ENCODE data around the gene CHAF1A.

The CHAF1A gene

DNA sequence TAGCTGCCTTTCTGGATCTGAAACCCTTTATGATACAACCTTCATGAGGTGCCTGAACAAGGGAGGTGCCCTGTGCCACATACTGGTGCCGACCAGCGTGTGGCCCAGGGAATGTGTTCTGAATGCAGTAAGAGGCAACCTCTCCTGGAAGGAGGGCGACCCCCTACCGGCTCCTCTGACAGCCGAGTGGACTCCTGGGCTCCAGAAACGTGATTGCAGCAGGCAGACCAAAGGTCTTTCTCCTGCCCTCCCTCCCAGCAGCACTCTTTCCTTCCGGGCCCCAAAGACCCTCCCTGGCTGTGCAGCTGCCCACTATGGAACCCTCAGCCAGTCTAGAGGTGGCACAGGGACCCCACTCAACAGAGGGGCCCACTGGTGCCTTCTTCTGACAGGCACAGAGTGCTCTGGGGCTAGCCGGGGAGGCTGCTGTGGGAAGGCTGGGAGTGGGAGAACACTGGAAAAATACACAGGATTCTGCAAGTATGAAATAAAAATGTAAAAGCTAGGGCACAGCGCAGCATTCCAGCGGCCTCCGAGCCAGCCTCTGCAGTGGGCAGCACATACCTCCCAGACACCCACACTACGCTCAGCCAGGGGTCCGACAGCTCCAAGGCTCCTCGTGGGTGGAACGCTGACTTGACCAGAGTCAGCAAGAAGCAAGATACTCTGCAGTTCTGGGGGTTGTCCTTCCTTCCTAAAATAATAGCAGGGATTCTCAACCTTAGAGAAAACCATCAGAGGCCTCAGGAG, 17.0 kb upstream of the CHAF1A start:
- no peak for DNase-seq

DNA sequence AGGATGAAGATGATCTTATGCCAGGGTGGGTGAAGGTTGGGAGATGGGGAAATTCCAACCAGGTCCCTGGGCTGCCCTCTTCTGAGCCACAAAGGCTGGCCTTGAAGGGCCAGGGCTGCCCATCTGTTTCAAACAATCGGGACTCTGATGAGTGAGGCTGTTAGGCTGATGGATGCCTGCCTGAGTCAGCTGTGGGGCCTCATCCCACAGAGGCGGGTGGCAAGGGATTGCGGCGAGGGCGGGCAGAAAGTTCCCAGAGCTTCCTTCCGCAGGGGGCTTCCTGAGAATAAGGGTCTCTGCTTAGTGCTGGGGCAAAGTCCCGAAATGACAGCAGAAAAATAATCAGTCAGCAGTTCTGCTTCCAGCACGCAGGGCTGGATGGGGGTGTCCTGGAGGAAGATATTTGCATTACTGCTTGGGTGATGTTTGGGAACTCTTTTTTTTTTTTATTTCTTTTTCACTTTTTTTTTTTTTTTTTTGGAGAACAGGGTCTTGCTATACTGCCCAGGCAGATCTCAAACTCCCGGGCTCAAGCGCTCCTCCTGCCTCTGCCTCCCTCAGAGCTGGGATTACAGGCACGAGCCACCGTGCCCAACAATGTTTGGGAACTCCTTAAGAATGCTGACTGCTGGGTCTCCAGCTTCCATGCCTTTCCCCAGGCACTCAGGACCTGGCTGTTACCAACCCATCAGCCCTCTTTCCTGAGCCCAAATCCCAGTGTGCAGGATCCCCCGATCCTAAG, 16.2 kb upstream of the CHAF1A start:
- no peak for DNase-seq

DNA sequence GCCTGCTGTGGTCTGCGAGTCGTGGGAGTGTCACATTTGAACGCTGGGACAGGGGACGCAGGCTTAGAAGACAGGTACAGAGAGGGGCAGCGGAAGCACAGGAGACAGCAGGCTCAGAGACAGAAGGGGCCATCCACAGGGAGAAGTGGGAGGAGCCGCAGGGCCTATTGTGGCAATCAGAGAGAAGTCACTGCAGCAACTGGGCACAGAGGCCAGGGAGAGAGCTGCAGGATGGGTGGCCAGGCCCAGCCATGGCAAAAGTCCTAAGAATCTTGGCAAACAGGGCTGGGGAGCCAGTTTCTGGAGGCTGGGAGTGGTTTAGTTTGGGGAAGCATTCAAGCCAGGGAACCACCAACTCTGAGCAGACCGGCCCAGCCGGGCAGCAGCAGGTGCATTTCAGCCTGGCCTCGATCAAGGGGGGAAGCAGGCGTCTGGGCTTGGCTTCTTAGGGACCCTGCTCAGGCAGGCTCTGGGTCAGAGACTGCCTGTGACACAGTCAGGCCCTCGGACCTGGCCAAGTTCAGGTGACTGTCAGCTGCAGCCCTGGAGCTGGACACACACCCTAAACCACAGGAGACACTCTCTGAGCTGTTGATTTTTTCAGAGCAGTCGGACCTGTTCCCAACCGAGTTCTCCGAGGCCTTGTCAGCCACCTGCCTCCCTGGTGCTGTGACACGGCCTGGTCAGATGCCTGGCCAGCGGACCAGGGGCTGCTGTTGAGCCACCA, 13.9 kb upstream of the CHAF1A start:
- no peak for DNase-seq

DNA sequence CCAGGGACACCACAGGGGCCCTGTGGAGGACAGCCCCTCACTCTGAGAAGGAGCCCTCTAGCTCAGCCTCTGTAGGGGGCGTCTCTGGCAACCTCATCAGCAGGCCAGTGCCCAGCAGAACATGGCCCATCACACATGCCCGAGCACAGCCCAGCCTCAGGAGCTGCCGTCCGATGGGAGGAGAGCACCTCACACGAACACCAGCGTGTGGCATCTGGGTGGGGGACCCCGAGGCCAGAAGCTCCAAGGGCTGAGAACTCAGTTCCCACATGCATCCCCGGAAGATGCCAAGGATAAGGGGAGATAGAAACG, 13.4 kb upstream of the CHAF1A start:
- no peak for DNase-seq

DNA sequence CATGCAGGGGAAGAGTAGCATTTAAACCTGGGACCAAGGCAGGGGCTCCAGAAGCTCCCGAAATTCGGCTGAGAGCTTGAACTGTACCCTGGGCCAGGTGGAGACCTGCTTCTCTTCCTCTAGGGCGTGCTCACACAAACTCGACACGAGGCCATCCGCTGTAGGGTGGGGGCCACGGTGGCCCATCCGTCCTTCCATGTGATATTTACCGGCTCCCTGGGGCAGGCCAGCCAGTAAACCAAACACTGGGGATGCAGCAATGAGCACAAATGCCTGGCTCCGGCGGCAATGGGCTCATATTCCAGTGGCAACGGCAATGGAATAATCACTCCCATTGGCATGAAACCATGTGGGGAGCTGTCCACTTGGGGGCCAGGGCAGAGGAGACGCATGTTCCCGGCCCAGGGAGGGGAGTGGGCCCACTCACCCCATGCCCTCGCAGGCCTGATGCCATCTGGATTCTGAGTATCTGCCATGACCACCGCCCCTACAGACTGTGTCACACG, 12.9 kb upstream of the CHAF1A start:
- no peak for DNase-seq

- DNase-seq: no peak
These were observed 12.3 kb upstream of the CHAF1A start for GRCh38 chr19:4390017-4390566.

GRCh38 chr19:4390567-4391305, 11.7 kb upstream of the CHAF1A start:
- no peak for DNase-seq

DNA sequence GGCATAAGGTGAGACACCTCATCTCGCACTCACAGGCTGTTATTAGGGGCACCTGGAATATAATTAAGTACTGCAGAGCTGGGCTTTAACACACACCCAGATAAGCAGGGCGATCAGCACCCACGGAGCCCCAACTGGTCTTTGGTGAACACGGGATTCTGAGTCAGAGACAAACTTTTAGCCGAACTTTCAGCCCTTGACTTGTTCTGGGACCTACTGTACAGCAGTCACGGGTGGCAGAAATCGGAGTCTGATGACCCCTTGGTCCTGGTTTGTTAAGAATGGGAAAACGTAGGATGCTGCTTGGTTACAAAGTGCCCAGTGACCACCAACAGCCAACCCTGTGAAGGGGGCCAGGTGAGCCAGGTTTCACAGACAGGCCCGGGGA, 11.1 kb upstream of the CHAF1A start:
- no peak for DNase-seq

GRCh38 chr19:4391701-4392483, 10.5 kb upstream of the CHAF1A start:
- DNase-seq: no peak

GRCh38 chr19:4393947-4394590, 8.4 kb upstream of the CHAF1A start:
- no peak for DNase-seq

DNA sequence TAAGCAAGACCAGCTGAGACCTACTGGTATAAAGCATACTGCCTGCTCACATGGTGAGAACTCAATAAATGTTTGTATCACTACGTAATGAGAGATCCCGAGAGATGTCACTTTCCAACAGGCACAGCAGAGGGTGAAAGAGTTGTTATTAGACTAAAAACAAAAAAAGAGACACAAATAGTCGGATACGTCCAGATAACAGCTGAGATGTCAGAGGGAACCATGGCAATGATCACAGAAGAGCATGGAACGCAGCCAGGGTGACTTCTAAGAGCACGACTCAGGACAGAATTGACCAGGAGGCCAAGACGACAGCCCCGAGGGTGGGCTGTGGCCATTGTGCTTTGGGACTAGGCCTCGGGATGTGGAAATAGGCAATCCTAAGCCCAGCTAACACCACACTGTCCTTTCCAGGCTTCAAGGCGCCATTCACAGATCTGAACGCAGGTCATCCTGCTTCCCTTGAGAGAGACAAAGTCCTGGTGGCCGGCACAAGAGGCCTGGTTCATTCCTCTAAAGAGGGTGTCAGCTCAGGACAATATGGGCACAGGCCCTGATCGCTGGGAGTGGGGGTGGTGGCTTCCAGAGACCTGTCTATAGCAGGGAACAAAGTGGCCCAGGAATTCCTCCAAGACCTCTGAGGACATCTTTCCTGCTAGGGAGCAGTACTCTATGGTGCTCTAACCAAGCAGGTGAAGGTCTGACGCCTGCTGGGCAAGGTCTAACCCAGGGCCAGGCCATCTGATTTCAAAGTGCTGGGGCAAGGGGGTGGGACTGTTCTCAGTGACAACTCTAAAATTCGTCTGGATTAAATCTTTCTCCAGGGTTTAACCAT, 5.3 kb upstream of the CHAF1A start:
- DNase-seq: no peak

DNA sequence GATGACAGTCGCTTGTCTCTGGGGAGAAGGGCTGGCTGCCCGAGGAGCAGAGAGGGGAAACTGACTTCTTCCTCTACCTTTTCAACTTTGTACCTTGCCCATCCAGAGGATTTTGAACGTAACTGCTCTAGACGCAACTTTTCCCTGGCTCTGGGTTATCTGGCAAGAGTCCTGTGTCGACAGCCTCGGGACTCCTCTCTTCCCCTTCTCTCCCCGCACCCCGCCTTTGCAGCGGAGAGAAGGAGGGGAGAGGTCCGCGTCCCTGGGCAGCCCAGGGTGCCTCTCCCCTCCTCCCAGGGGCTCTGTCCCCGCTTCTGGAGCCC, 2.7 kb upstream of the CHAF1A start:
- no peak for DNase-seq

DNA sequence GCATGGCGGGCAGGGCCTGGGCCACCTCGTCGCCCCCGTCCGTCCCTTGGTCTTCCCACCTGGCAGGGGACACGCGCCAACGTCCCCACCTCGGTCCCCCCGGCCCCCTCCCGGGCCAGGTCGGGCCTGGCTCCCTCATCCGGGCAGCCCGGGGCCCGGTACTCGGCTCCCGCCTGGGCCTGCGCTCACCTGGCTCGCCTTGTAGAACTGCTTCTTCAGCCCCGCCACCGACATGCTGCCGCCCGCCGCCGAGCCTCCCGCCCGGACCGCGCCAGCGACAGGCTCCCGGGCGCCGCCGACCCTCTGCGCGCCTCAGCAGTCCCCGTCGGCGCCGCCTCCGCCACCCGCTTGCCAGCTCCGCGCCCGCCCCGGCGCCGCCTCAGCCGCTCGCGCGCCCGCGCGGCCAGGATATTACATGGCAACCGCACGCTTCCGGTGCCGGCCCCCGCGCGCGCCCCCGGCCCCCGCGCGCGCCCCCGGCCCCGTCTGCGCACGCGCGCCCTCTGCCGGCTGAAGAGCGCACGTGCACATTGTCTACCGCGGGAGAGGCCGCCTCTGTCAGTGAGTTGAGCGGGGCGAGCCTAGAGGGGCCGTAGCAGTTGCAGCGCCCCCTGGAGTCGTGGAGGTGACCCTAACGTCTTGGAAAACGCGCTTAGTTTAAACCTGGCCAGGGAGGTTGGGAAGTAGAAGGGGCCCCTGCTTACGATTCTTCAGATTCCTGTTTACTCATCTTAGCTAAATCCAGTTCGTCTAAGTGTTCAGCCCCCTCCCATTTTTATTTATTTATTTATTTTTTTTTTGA, 2.1 kb upstream of the CHAF1A start, which contains the start of gene SH3GL1:
SH3GL1 (minus strand) TSS at position 413 of the 802 bp plus-strand sequence; CDS start at position 234, 179 bp downstream.
- DNase-seq: peak in 1 of 2 experiments; percentile 76

GRCh38 chr19:4401769-4402170, 670 bp upstream of the CHAF1A start:
- DNase-seq: no peak

DNA sequence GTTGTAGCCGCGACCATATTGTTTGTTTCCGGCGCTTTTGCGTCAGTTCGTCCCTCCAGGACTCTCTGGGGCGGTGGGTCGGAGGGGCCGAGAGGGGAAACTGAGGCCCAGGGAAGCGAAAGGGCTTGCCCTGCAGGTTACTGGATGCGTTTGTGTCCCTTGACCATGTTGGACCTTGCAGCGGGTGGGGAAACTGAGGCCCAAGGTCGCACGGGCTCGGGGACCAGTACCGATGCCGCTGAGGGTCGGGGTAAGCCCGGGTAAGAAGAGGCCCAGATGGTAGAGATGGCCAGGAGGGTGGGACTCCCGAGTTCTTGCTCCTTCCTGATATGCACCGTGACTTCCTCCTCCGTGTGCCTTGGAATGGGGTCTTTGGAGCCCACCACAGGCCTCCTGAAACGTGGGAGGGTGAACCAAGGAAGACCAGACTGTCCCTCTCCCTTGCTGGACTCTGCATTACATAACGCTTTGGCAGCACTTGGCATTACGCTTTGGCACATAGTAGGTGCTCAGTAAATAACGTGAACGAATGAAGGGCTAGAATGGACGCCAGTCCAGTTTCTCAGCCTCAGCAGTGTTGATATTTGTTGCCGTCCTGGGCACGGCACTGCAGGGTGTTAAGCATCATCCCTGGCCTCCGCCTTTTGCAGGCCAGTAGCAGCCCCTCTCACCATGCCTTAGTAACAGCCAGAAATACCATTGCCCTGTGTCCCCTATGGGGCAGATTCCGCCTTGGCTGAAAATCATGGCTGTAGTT, 743 bp downstream of the CHAF1A start:
- no peak for DNase-seq

- no peak for DNase-seq
These were observed 3.5 kb downstream of the CHAF1A start for GRCh38 chr19:4405977-4406376.

DNA sequence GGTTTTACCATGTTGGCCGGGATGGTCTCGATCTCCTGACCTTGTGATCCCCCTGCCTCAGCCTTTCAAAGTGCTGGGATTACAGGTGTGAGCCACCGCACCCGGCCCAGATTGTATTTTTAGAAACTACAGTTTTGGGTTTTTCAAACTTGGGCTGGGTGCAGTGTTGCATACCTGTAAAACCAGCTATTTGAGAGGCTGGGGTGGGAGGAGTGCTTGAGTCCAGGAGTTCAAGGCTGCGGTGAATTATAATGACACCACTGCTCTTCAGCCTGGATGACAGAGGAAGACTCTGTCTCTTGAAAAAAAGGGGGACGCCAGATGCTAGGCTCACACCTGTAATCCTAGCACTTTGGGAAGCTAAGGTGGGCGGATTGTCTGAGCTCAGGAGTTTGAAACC, 4.2 kb downstream of the CHAF1A start:
- no peak for DNase-seq

DNA sequence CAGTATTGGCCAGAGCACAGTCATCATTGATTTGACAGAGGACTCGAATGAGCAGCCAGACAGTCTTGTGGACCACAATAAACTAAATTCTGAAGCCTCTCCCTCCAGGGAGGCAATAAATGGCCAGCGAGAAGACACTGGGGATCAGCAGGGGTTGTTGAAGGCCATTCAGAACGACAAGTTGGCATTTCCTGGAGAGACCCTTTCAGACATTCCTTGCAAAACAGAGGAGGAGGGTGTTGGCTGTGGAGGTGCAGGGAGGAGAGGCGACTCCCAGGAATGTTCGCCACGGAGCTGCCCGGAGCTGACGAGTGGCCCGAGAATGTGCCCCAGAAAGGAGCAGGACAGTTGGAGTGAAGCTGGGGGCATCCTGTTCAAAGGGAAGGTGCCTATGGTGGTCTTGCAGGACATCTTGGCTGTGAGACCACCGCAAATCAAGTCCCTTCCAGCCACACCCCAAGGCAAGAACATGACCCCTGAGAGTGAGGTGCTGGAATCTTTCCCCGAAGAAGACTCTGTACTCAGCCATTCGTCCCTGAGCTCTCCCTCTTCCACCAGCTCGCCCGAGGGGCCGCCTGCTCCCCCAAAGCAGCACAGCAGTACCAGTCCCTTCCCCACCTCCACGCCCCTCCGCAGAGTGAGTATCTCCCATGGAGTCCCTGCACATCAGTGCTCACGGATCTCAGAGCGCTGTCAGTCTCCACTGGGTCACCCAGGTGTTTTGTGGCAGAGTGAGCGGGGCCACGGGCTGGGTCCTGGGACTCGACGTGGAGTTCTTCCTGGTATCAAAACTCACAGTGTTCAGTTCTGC, 6.9 kb downstream of the CHAF1A start:
- DNase-seq: no peak

All from cerebellar nuclear complex (tissue), 1 donor.